HUDEP-2 (cell line): ENCODE results near the gene USP43.
A peak's percentile ranks its signal among the peaks of the same experiment; 100 is the strongest.
"Not testable (repeated sequence)": the region's sequence is repeated elsewhere in the genome, so short reads cannot be mapped to it uniquely, and the experiment has no call there.

Experiments
- DNase-seq, 76 experiments: peaks; one replicate each; lab custom pipeline; 2025; ENCODE audit not compliant: unreplicated experiment in 76 of 76; lab: John Stamatoyannopoulos, UW

Gene USP43

GRCh38 chr17:9658593-9659211, 13.4 kb downstream of the USP43 start:
- no peak for DNase-seq

- DNase-seq: no peak
These were observed 15.7 kb downstream of the USP43 start for GRCh38 chr17:9661027-9661426.

GRCh38 chr17:9663511-9663910, 18.2 kb downstream of the USP43 start:
- not testable (repeated sequence) for DNase-seq

GRCh38 chr17:9666461-9667050, 21.2 kb downstream of the USP43 start:
- DNase-seq: no peak

GRCh38 chr17:9668517-9668916, 23.2 kb downstream of the USP43 start:
- no peak for DNase-seq

- DNase-seq: no peak
These were observed 24.3 kb downstream of the USP43 start for GRCh38 chr17:9669551-9670008.

GRCh38 chr17:9670596-9670995, 25.3 kb downstream of the USP43 start:
- no peak for DNase-seq

GRCh38 chr17:9671559-9671958, 26.2 kb downstream of the USP43 start:
- DNase-seq: no peak

- DNase-seq: no peak
These were observed 26.9 kb downstream of the USP43 start for GRCh38 chr17:9672266-9672665.

GRCh38 chr17:9672691-9673090, 27.4 kb downstream of the USP43 start:
- DNase-seq: no peak

- peak in 1 of 76 experiments; percentile 1 for DNase-seq
These were observed 30.8 kb downstream of the USP43 start for GRCh38 chr17:9676084-9676483.

- no peak for DNase-seq
These were observed 31.5 kb downstream of the USP43 start for GRCh38 chr17:9676820-9677310.

- DNase-seq: no peak
These were observed 32.1 kb downstream of the USP43 start for GRCh38 chr17:9677411-9677810.

GRCh38 chr17:9677896-9678295, 32.6 kb downstream of the USP43 start:
- DNase-seq: no peak

- no peak for DNase-seq
These were observed 39.8 kb downstream of the USP43 start for GRCh38 chr17:9684955-9685621.

GRCh38 chr17:9693755-9694154, 48.4 kb downstream of the USP43 start:
- no peak for DNase-seq

- no peak for DNase-seq
These were observed 51.1 kb downstream of the USP43 start for GRCh38 chr17:9696279-9697044.

- no peak for DNase-seq
These were observed 54.8 kb downstream of the USP43 start for GRCh38 chr17:9700136-9700535.

GRCh38 chr17:9700754-9701476, 55.6 kb downstream of the USP43 start:
- no peak for DNase-seq

GRCh38 chr17:9702482-9702881, 57.2 kb downstream of the USP43 start:
- DNase-seq: no peak
